ENCODE measurements around the gene ST6GALNAC4.

Gene ST6GALNAC4

GRCh38 chr9:127921557-127922120, 4.8 kb upstream of the ST6GALNAC4 start:
- no peaks in the 10 kb centered on the region for H3K36me3 ChIP-seq (ENCODE audit: low read depth)
- H3K27ac ChIP-seq (ENCODE audit: poor library complexity, severe bottlenecking): no peak overlapping the region
- ATAC-seq (ENCODE audit: low read depth) (no peak), DNase-seq (ENCODE audit: low spot score) (no peak)
- H3K4me3 ChIP-seq (ENCODE audit: severe bottlenecking): no peak overlapping the region
- H3K27me3 ChIP-seq (ENCODE audit: insufficient read depth, poor library complexity, severe bottlenecking): no peaks in the 10 kb centered on the region
- TF ChIP-seq CTCF (IDR thresholded peaks at IDR 0.05; ENCODE audit: poor library complexity, severe bottlenecking): peak; percentile 88
- peaks cover 39% of the 10 kb centered on the region for H3K4me1 ChIP-seq (ENCODE audit: insufficient read depth, poor library complexity, severe bottlenecking)
- no peaks in the 10 kb centered on the region for H3K9me3 ChIP-seq (ENCODE audit: severe bottlenecking)

GRCh38 chr9:127920794-127921193, 4.0 kb upstream of the ST6GALNAC4 start:
- Histone ChIP-seq H3K36me3 (ENCODE audit: low read depth) (no peaks in the 10 kb centered on the region), H3K27me3 (ENCODE audit: insufficient read depth, poor library complexity, severe bottlenecking) (no peaks in the 10 kb centered on the region), H3K4me3 (ENCODE audit: severe bottlenecking) (no peak overlapping the region), H3K9me3 (ENCODE audit: severe bottlenecking) (no peaks in the 10 kb centered on the region), H3K4me1 (ENCODE audit: insufficient read depth, poor library complexity, severe bottlenecking) (peaks cover 40% of the 10 kb centered on the region), H3K27ac (ENCODE audit: poor library complexity, severe bottlenecking) (no peak overlapping the region)
- no peak for ATAC-seq (ENCODE audit: low read depth)
- TF ChIP-seq CTCF (IDR thresholded peaks at IDR 0.05; ENCODE audit: poor library complexity, severe bottlenecking): no peak
- no peak for DNase-seq (ENCODE audit: low spot score)

GRCh38 chr9:127919253-127919815, 2.5 kb upstream of the ST6GALNAC4 start:
- Histone ChIP-seq H3K36me3 (ENCODE audit: low read depth) (peaks cover 4% of the 10 kb centered on the region; the same call in 1 of the 2 replicates), H3K4me3 (ENCODE audit: severe bottlenecking) (no peak overlapping the region), H3K9me3 (ENCODE audit: severe bottlenecking) (no peaks in the 10 kb centered on the region), H3K4me1 (ENCODE audit: insufficient read depth, poor library complexity, severe bottlenecking) (peaks cover 40% of the 10 kb centered on the region), H3K27ac (ENCODE audit: poor library complexity, severe bottlenecking) (peak overlapping the region; percentile 73), H3K27me3 (ENCODE audit: insufficient read depth, poor library complexity, severe bottlenecking) (no peaks in the 10 kb centered on the region)
- ATAC-seq (ENCODE audit: low read depth): peak; percentile 83
- TF ChIP-seq CTCF (IDR thresholded peaks at IDR 0.05; ENCODE audit: poor library complexity, severe bottlenecking): no peak
- peak; percentile 98 for DNase-seq (ENCODE audit: low spot score)

GRCh38 chr9:127918183-127919107, 1.6 kb upstream of the ST6GALNAC4 start:
- H3K4me3 ChIP-seq (ENCODE audit: severe bottlenecking): no peak overlapping the region
- H3K36me3 ChIP-seq (ENCODE audit: low read depth): peaks cover 7% of the 10 kb centered on the region
- H3K27me3 ChIP-seq (ENCODE audit: insufficient read depth, poor library complexity, severe bottlenecking): no peaks in the 10 kb centered on the region
- ATAC-seq (ENCODE audit: low read depth): no peak
- H3K27ac ChIP-seq (ENCODE audit: poor library complexity, severe bottlenecking): peak overlapping the region; percentile 73
- H3K9me3 ChIP-seq (ENCODE audit: severe bottlenecking): no peaks in the 10 kb centered on the region
- H3K4me1 ChIP-seq (ENCODE audit: insufficient read depth, poor library complexity, severe bottlenecking): peaks cover 33% of the 10 kb centered on the region
- no peak for DNase-seq (ENCODE audit: low spot score)
- TF ChIP-seq CTCF (IDR thresholded peaks at IDR 0.05; ENCODE audit: poor library complexity, severe bottlenecking): peak; percentile 6

Measured in RWPE2 (cell line).